Dermis blood vessel endothelial cell (primary cell): ENCODE data around the gene SLC36A4. TPM values are rescaled to one million over a fixed set of nuclear protein-coding genes. Genes with fewer than 3 reads are reported as not detected.
"Not testable (repeated sequence)": the region's sequence is repeated elsewhere in the genome, so short reads cannot be mapped to it uniquely, and the experiment has no call there.

Source experiments
- DNase-seq: peaks from one replicate; pipeline ENCODE4 v3.0.0; 2010
- total RNA-seq: library from RNA; depleted of rRNA; stranded (reverse); fragments of >200 nt; gene quantifications from 2 replicates; pipeline ENCODE4 v1.2.3, GENCODE V29; 2014

Gene SLC36A4
- total RNA-seq, 1 donor from 2014 or later, result 6.3 TPM

DNA sequence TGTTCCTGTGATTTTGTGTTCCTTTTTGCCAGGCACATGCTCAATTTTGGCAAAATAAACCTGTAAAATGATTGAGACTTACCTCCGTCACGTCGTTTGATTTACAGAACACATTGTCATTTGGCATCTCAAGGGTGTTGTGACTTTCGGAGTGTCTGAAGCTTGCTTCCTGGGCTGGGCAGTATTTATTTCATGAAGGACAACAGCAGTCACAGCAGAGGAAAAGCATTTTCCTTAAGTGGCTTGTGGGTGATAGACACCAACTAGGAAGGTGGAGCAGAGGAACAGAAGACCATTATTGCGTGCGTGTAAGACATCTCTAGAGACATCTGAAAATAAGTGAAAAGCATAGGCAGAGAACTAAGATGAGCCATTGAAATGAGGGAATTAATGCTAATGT is 80.2 kb downstream of the SLC36A4 start:
- DNase-seq, result no peak

DNA sequence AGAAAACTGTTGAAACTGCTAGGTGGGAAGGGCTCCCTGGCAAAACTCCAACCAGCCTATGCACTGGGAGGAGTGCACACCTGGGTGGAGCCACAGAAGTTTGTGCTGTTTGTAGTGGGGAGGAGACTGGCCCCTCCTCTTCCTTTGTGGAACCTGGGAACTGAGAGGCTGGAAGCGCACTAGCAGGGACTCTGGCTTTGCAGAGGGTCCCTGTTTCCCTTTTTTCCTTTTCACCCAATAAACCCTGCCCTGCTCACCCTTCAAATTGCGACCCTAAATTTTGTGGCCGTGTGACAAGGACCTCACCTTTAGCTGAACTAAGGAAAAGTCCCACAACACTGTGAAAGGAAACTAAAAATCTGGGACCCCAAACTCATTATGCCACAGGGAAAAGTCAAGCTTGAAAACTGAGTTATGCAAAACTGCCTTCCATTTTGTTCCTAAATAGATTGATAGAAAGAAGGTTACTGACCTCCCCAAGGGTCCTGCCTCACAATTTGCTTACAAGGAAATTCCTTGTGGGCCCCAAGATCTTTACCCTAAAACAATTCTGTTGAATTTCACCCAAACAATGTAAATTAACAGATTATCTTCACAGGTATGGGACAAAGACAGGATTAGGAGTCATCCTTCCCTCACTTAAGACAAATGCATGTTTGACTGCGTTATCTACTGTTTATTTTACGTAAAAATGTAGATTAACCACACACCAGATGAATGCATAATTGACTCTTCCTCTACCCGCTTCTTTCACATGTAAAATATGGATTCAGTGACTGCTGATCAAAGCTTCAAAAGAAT is 81.0 kb downstream of the SLC36A4 start:
- DNase-seq, result no peak

DNA sequence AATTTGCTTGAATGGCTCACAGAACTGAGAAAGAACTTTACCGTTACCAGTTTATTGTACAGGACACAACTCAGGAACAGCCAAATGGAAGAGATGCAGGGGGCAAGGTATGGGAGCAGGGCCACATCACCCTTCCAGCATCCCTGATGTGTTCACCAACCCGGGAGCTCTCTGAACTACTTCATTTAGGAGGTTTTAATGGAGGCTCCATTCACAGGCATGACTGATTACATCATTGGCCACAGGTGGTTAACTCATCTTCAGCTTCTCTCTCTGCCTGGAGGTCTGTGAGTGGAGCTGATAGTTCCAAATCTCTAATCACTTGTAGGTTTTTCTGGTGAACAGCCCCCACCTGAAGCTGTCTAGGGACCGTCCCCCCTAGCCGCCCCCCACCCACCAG is 83.5 kb downstream of the SLC36A4 start:
- DNase-seq, result no peak

DNA sequence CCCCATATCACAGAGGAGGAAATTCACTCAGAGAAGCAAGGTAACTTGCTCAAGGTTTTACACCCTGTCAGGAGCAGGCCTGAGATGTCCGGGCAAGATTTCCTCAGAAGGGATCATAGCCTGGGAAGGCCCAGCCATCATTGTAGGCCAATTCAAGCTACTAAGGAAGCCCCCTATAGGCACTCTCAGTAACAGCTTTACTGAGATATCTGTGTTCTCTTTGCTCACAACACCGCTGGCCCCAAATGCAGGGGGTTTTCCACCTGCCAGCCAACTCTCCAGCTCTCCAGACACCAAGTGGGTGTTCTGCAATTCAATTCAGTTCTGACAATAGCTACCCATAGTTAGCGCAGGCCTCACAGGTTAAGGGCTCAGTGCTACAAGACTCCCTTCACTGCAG is 84.0 kb downstream of the SLC36A4 start:
- DNase-seq, result no peak

DNA sequence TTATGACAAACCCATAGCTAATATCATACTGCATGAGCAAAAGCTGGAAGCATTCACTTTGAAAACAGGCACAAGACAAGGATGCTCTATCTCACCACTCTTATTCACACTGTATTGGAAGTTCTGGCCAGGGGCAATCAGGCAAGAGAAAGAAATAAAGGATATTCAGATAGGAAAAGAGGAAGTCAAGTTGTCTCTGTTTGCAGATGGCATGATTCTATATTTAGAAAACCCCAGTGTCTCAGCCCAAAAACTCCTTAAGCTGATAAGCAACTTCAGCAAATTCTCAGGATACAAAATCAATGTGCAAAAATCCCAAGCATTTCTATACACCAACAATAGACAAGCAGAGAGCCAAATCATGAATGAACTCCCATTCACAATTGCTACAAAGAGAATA is 86.6 kb downstream of the SLC36A4 start:
- DNase-seq, result not testable (repeated sequence)

DNA sequence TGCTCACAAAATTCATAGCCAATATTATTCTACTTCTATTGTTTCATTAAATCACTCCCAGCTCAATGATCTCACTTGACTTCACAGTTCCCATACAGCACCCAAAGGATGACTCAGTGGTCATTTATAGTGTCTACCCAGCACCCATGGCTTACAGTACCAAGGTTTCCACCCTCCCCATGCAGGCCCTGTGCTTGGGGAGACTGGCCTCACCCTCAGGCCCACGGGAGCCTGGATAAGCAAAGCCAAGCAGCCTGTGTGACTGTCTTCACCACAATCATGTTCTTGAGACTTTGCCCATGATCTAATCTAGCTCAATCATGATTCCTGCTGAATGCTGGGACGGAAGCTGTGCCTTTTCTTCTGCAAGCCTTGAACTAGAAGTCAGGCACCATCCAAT is 97.6 kb downstream of the SLC36A4 start:
- no peak for DNase-seq

DNA sequence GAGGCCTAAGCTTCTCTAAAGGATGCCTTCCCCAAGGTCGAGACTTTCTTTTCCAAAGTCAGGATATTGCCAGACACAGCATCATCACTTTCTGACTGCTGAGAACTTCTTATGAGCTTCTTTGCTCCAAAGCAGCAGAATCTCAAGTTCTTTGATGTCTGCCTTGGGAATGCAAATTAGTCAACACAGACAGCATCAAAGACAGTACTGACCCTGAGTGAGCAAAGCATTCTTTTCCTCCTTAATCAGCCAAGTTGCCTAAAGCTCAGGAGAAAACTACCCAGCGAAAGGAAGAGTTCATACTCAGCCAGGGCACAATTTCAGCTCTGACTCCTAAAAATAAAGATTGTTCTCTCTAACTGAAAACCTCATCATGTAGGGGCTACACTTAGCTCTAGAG is 98.0 kb downstream of the SLC36A4 start:
- no peak for DNase-seq

Other genes starting within 250 kb of the SLC36A4 start
- not detected in 2 replicates for gene MTNR1B, start 228.3 kb downstream of the SLC36A4 start, total RNA-seq
- gene DEUP1, start 132.8 kb upstream of the SLC36A4 start, total RNA-seq, result not detected in 2 replicates